GM06990 (cell line): ENCODE results near the gene FGR.
"Not testable (repeated sequence)": the region's sequence is repeated elsewhere in the genome, so short reads cannot be mapped to it uniquely, and the experiment has no call there.

ENCODE experiments used
- DNase-seq: peaks from one replicate; pipeline ENCODE4 v3.0.0-alpha.2; 2011; ENCODE audit not compliant: insufficient read length; ENCODE audit errors: extremely low read depth
- H3K27me3 ChIP-seq: replicated peaks from 2 replicates; pipeline ENCODE4 v1.6.0; 2011; ENCODE audit warnings: low read length; ENCODE audit not compliant: control insufficient read depth, insufficient read depth
- H3K36me3 ChIP-seq: 2 replicates; pipeline ENCODE4 v1.5.1; 2011; ENCODE audit warnings: low read length; ENCODE audit not compliant: control insufficient read depth, insufficient read depth
- H3K4me3 ChIP-seq: replicated peaks from 2 replicates; pipeline ENCODE4 v1.5.1; 2011; ENCODE audit warnings: low read depth, mild to moderate bottlenecking, control low read depth, low read length
- CTCF ChIP-seq: IDR thresholded peaks from 2 replicates; pipeline ENCODE4 v1.5.1; 2011; ENCODE audit warnings: low read length, control low read depth, mild to moderate bottlenecking, inconsistent platforms; ENCODE audit not compliant: insufficient read depth, poor library complexity, severe bottlenecking

The FGR gene

GRCh38 chr1:27621051-27621920 is 13.7 kb downstream of the FGR start:
- no peak for DNase-seq

DNA sequence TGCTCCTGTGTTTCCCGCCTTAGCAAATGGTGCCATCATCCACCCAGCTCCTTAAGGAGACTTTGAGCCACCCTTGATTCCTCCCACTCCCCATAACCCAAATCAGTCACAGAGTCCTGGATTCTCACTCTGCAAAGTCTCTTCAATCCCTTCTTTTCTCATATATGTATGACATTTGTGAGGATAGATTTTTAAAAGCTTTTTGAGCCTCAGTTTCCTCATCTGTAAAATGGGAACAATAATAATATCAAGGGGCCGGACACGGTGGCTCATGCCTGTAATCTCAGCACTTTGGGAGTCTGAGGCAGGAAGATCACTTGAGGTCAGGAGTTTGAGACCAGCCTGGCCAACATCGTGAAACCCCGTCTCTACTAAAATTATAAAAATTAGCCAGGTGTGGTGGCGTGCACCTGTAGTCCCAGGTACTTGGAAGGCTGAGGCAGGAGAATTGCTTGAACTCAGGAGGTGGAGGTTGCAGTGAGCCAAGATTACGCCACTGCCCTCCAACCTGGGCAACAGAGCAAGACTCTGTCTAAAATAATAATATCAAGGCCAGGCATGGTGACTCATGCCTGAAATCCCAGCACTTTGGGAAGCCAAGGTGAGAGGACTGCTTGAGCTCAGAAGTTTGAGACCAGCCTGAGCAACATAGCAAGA is 15.1 kb downstream of the FGR start:
- H3K36me3 ChIP-seq: peaks cover 38% of the 10 kb centered on the region
- H3K4me3 ChIP-seq, H3K27me3 ChIP-seq, DNase-seq: not testable (repeated sequence)

More at GRCh38 chr1:27621051-27621920, 13.7 kb downstream of the FGR start:
- H3K4me3 ChIP-seq: no peak overlapping the region
- no peak for TF ChIP-seq CTCF
- H3K27me3 ChIP-seq: no peaks in the 10 kb centered on the region
- H3K36me3 ChIP-seq: peaks cover 26% of the 10 kb centered on the region

DNA sequence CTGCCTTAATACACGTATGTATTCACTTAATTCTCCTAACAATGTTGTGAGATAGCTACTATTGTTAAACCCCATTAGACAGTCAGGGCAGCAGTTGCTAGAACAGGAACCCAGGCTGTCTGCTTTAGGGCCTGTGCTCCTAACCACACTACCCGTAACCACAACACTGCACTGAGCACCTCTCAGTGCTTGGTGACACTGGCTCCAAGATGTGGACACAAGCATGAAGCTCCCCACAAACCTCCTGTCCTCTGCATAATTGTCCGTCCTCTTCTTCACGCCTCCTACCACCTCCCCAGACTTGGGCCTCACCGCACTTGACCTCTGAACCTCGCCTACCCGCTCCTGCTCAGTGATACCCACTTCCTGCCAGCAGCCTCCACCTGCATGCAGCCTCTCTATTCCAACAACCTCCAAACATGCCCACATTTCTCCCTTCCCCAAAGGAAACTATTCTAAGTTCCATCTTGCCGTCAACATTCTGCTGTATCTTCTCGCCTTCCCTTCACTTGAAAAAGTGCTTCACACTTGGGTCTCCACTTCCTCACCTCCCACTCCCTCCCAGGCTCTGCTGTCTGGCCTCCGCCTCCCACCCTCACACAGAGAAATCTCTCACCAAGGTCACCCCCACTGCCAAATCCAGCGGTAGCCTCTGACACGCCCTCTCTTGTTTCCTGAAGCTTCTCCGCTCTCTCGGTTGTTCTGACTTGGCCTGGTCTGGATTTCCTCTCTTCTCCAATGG is 16.5 kb downstream of the FGR start:
- no peak for DNase-seq
- no peaks in the 10 kb centered on the region for H3K27me3 ChIP-seq
- TF ChIP-seq CTCF: no peak
- no peak overlapping the region for H3K4me3 ChIP-seq
- H3K36me3 ChIP-seq: peaks cover 48% of the 10 kb centered on the region

- peaks cover 53% of the 10 kb centered on the region for H3K36me3 ChIP-seq
- DNase-seq: no peak
- no peak for TF ChIP-seq CTCF
- H3K27me3 ChIP-seq: no peaks in the 10 kb centered on the region
- no peak overlapping the region for H3K4me3 ChIP-seq
These were observed 17.6 kb downstream of the FGR start for GRCh38 chr1:27617420-27617819.

DNA sequence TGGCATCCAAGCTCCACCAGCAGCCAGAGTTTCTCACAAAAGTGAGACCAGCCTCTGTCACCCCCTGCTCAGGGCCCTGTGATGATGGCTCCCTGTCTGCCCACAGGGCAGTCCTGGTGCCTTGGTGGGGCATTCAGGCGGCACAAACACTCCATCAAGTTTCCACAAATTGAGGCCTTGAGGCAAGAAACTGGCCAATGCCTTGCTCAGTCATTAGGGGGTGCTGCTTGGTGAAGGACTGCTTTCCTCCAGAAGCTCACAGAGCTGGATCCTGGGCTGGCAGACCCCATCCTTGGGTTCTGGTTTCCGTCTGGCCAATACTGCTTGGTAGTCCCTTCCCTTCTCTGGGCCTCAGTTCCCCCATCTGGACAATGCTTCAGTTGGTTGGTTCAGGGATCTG is 18.5 kb downstream of the FGR start:
- TF ChIP-seq CTCF: peak; percentile 17
- Histone ChIP-seq H3K36me3 (peaks cover 52% of the 10 kb centered on the region), H3K4me3 (no peak overlapping the region), H3K27me3 (no peaks in the 10 kb centered on the region)
- no peak for DNase-seq
